Stimulated activated CD4-positive, alpha-beta T cell treated with anti-CD3 and anti-CD28 coated beads, Interleukin-4, amount 100 ng/mL, for 48 hours (primary cell): Measurements from ENCODE around the gene DUSP18.
"Not testable (repeated sequence)": the region's sequence is repeated elsewhere in the genome, so short reads cannot be mapped to it uniquely, and the experiment has no call there.

Experiments
- DNase-seq, 2 donors: peaks; one replicate each; pipeline ENCODE4 v3.0.0-alpha.2; 2020; ENCODE audit warnings: low read depth in 2 of 2

DUSP18 gene

GRCh38 chr22:30679895-30680690 is 12.4 kb upstream of the DUSP18 start:
- DNase-seq: not testable (repeated sequence)

- DNase-seq: not testable (repeated sequence)
Observed at GRCh38 chr22:30676565-30676964, 8.9 kb upstream of the DUSP18 start.

GRCh38 chr22:30675436-30675835 is 7.8 kb upstream of the DUSP18 start:
- DNase-seq: no peak

- DNase-seq: no peak
Observed at GRCh38 chr22:30674482-30674881, 6.8 kb upstream of the DUSP18 start.

GRCh38 chr22:30673136-30673535 is 5.5 kb upstream of the DUSP18 start:
- DNase-seq: no peak

GRCh38 chr22:30671071-30671470 is 3.4 kb upstream of the DUSP18 start:
- DNase-seq: no peak

GRCh38 chr22:30668386-30668710 is 673 bp upstream of the DUSP18 start:
- no peak for DNase-seq

- no peak for DNase-seq
Observed at GRCh38 chr22:30667107-30667493, 575 bp downstream of the DUSP18 start.

- no peak for DNase-seq
Observed at GRCh38 chr22:30665786-30666185, 1.9 kb downstream of the DUSP18 start.

- no peak for DNase-seq
Observed at GRCh38 chr22:30665266-30665665, 2.4 kb downstream of the DUSP18 start.

GRCh38 chr22:30664798-30665197 is 2.9 kb downstream of the DUSP18 start:
- no peak for DNase-seq

GRCh38 chr22:30662040-30662439 is 5.6 kb downstream of the DUSP18 start:
- no peak for DNase-seq

- no peak for DNase-seq
Observed at GRCh38 chr22:30655532-30655931, 12.1 kb downstream of the DUSP18 start.

- no peak for DNase-seq
Observed at GRCh38 chr22:30654361-30654760, 13.3 kb downstream of the DUSP18 start.

GRCh38 chr22:30652852-30653251 is 14.8 kb downstream of the DUSP18 start:
- DNase-seq: no peak

- DNase-seq: no peak
Observed at GRCh38 chr22:30650508-30651116, 17.1 kb downstream of the DUSP18 start.

GRCh38 chr22:30649430-30650007 is 18.2 kb downstream of the DUSP18 start:
- DNase-seq: peak; percentile 76 to 86

- DNase-seq: no peak
Observed at GRCh38 chr22:30648825-30649224, 18.9 kb downstream of the DUSP18 start.

GRCh38 chr22:30647536-30647935 is 20.1 kb downstream of the DUSP18 start:
- no peak for DNase-seq

- no peak for DNase-seq
Observed at GRCh38 chr22:30646518-30647160, 21.0 kb downstream of the DUSP18 start.

- no peak for DNase-seq
Observed at GRCh38 chr22:30643055-30643875, 24.4 kb downstream of the DUSP18 start.
